C4-2B (cell line): ENCODE data around the gene FHAD1.

Source experiments
- CTCF ChIP-seq: fragments of 450-650 bp; conservative IDR thresholded peaks from 2 replicates; pipeline ENCODE4 v1.5.1; 2017; ENCODE audit warnings: mild to moderate bottlenecking
- ZFX ChIP-seq: fragments of 450-650 bp; IDR thresholded peaks from 2 replicates; pipeline ENCODE4 v1.6.1; 2017

GRCh38 chr1:15312626-15313411 is 65.8 kb downstream of the FHAD1 start:
- TF ChIP-seq CTCF, result no peak
- TF ChIP-seq ZFX, result no peak
